Esophagus squamous epithelium (tissue), 5 donors: Measurements from ENCODE around the gene PTPRT. TPM values are rescaled to one million over a fixed set of nuclear protein-coding genes. Genes with fewer than 3 reads are reported as not detected.

Experiments
- DNase-seq: peaks from one replicate; lab custom pipeline; 2025; lab: John Stamatoyannopoulos, UW
- H3K27ac ChIP-seq, 4 donors: fragments of 200-600 bp; sonication (generic); one replicate each; pipeline ENCODE4 v1.5.1; 2016 to 2019; ENCODE audit warnings: mild to moderate bottlenecking in 1 of 4
- H3K27me3 ChIP-seq, 4 donors: fragments of 200-600 bp; sonication (generic); 1 replicate in 3 of 4; 2 replicates in 1 of 4; pipeline versions ENCODE4 v1.5.1 to v1.6.0; 2017 to 2021; ENCODE audit warnings: antibody characterized with exemption in 1 of 4
- H3K36me3 ChIP-seq, 3 donors: fragments of 200-600 bp; sonication (generic); one replicate each; pipeline ENCODE4 v1.5.1; 2016 to 2019
- H3K4me1 ChIP-seq, 3 donors: fragments of 200-600 bp; sonication (generic); one replicate each; pipeline ENCODE4 v1.5.1; 2017 to 2019
- H3K4me3 ChIP-seq, 4 donors: fragments of 200-600 bp; sonication (generic); 1 replicate in 3 of 4; 2 replicates in 1 of 4; pipeline ENCODE4 v1.5.1; 2016 to 2019; ENCODE audit warnings: mild to moderate bottlenecking in 2 of 4, moderate library complexity in 1 of 4
- H3K9me3 ChIP-seq, 3 donors: fragments of 200-600 bp; sonication (generic); one replicate each; pipeline ENCODE4 v1.5.1; 2016 to 2019
- CTCF ChIP-seq, 6 experiments: fragments of 450-650 bp in 4 of 6; fragments of 200-600 bp in 2 of 6; sonication (generic) in 2 of 6; IDR thresholded peaks; one replicate each; pipeline ENCODE4 v1.5.1; 2016 to 2019; ENCODE audit warnings: antibody characterized with exemption in 6 of 6, mild to moderate bottlenecking in 4 of 6, moderate library complexity in 4 of 6
- POLR2A ChIP-seq, 4 donors: fragments of 450-650 bp; IDR thresholded peaks; one replicate each; pipeline ENCODE4 v1.6.1; 2017; ENCODE audit warnings: antibody characterized with exemption in 4 of 4, mild to moderate bottlenecking in 4 of 4, moderate library complexity in 3 of 4
- WGBS, 2 donors: methylation state at CpG; one replicate each; pipeline ENCODE4 v1.1.5; 2018; 5-methylcytosine and 5-hydroxymethylcytosine counted together
- intact Hi-C: fragments of 100-400 bp; cut with DNase I; formaldehyde crosslinking; loops from one replicate; pipeline ENCODE4 v1.15.0; 2022
- total RNA-seq, 4 donors: library from RNA; depleted of rRNA; stranded (reverse); fragments of >200 nt; gene quantifications; one replicate each; pipeline ENCODE4 v1.1.0, GENCODE V29; 2016
- donor health status: DM: yes; HTN: yes; CAD: no.

PTPRT gene
- total RNA-seq, 4 donors from 2014 or later: under 0.01 to 0.06 TPM; not detected in 2

GRCh38 chr20:42740226-42740870, 449.4 kb downstream of the PTPRT start:
- 36 to 37% methylated on average over 3 of the region's 6 CpGs for WGBS, 2 donors

GRCh38 chr20:42739683-42740082, 450.0 kb downstream of the PTPRT start:
- no peak overlapping the region for H3K27ac ChIP-seq
- TF ChIP-seq POLR2A (IDR thresholded peaks at IDR 0.05) (no peak), CTCF (IDR thresholded peaks at IDR 0.05) (no peak)
- intact Hi-C loops: no loop called here

More at GRCh38 chr20:42740226-42740870, 449.4 kb downstream of the PTPRT start:
- H3K4me1 ChIP-seq: no peaks in the 10 kb centered on the region
- H3K27ac ChIP-seq: no peak overlapping the region
- intact Hi-C loops: no loop called here
- no peak for TF ChIP-seq CTCF (IDR thresholded peaks at IDR 0.05)
- no peak for TF ChIP-seq POLR2A (IDR thresholded peaks at IDR 0.05)
- DNase-seq: no peak
- no peak overlapping the region for H3K4me3 ChIP-seq
- no peaks in the 10 kb centered on the region for H3K36me3 ChIP-seq
- H3K27me3 ChIP-seq: no peaks in the 10 kb centered on the region
- H3K9me3 ChIP-seq: peaks cover 0 to 11% (median 0%) of the 10 kb centered on the region in 3 donors

GRCh38 chr20:42735539-42735938, 454.2 kb downstream of the PTPRT start:
- DNase-seq: no peak
- Histone ChIP-seq H3K4me3 (no peak overlapping the region), H3K4me1 (no peaks in the 10 kb centered on the region), H3K36me3 (no peaks in the 10 kb centered on the region), H3K27ac (no peak overlapping the region), H3K27me3 (no peaks in the 10 kb centered on the region), H3K9me3 (no peaks in the 10 kb centered on the region)
- TF ChIP-seq CTCF (IDR thresholded peaks at IDR 0.05) (no peak), POLR2A (IDR thresholded peaks at IDR 0.05) (no peak)
- WGBS, 2 donors: 50 to 78% methylated on average over 7 of the region's 7 CpGs
- intact Hi-C loops: no loop called here

More at GRCh38 chr20:42739683-42740082, 450.0 kb downstream of the PTPRT start:
- Histone ChIP-seq H3K9me3 (peaks cover 0 to 11% (median 0%) of the 10 kb centered on the region in 3 donors), H3K4me1 (no peaks in the 10 kb centered on the region), H3K36me3 (no peaks in the 10 kb centered on the region), H3K27me3 (no peaks in the 10 kb centered on the region), H3K4me3 (no peak overlapping the region)
- DNase-seq: no peak
- WGBS, 2 donors: 71 to 85% methylated on average over 3 of the region's 3 CpGs

GRCh38 chr20:42734660-42735368, 454.9 kb downstream of the PTPRT start:
- no peaks in the 10 kb centered on the region for H3K4me1 ChIP-seq
- TF ChIP-seq POLR2A (IDR thresholded peaks at IDR 0.05) (no peak), CTCF (IDR thresholded peaks at IDR 0.05) (no peak)
- H3K27ac ChIP-seq: no peak overlapping the region
- no peak for DNase-seq
- H3K36me3 ChIP-seq: no peaks in the 10 kb centered on the region
- no peaks in the 10 kb centered on the region for H3K9me3 ChIP-seq
- no peaks in the 10 kb centered on the region for H3K27me3 ChIP-seq
- WGBS, 2 donors: 46 to 62% methylated on average over 4 to 5 of the region's 5 CpGs
- intact Hi-C loops: no loop called here
- no peak overlapping the region for H3K4me3 ChIP-seq

- no peaks in the 10 kb centered on the region for H3K27me3 ChIP-seq
- 45 to 46% methylated on average over 2 of the region's 2 CpGs for WGBS, 2 donors
- intact Hi-C loops: no loop called here
- no peak for DNase-seq
- no peak overlapping the region for H3K27ac ChIP-seq
- no peaks in the 10 kb centered on the region for H3K9me3 ChIP-seq
- no peak for TF ChIP-seq POLR2A (IDR thresholded peaks at IDR 0.05)
- TF ChIP-seq CTCF (IDR thresholded peaks at IDR 0.05): no peak
- H3K36me3 ChIP-seq: no peaks in the 10 kb centered on the region
- no peak overlapping the region for H3K4me3 ChIP-seq
- H3K4me1 ChIP-seq: no peaks in the 10 kb centered on the region
Measured at GRCh38 chr20:42721923-42722322, 467.8 kb downstream of the PTPRT start.
